GM23248 (cell line): ENCODE data around the gene MAP2K7. TPM values are rescaled to one million over a fixed set of nuclear protein-coding genes. Genes with fewer than 3 reads are reported as not detected.
"Not testable (repeated sequence)": the region's sequence is repeated elsewhere in the genome, so short reads cannot be mapped to it uniquely, and the experiment has no call there.

Source experiments
- DNase-seq: peaks from one replicate; pipeline ENCODE4 v3.0.0-alpha.2; 2015
- H2AFZ ChIP-seq: fragments of 200-600 bp; sonication (generic); 2 replicates; pipeline ENCODE4 v1.6.1; 2016; ENCODE audit warnings: antibody characterized with exemption
- H3F3A ChIP-seq: fragments of 200-600 bp; sonication (generic); 2 replicates; pipeline ENCODE4 v1.6.1; 2016; ENCODE audit warnings: mild to moderate bottlenecking, antibody characterized with exemption, mixed run types; ENCODE audit not compliant: insufficient read depth
- H3K27ac ChIP-seq: fragments of 200-600 bp; sonication (generic); 2 replicates; pipeline ENCODE4 v1.5.1; 2016; ENCODE audit warnings: mild to moderate bottlenecking
- H3K27me3 ChIP-seq: fragments of 200-600 bp; sonication (generic); replicated peaks from 2 replicates; pipeline ENCODE4 v1.6.1; 2016; ENCODE audit warnings: mild to moderate bottlenecking; ENCODE audit not compliant: insufficient read depth
- H3K36me3 ChIP-seq: fragments of 200-600 bp; sonication (generic); 2 replicates; pipeline ENCODE4 v1.6.1; 2016; ENCODE audit warnings: low read depth, mild to moderate bottlenecking
- H3K4me1 ChIP-seq: fragments of 200-600 bp; sonication (generic); 2 replicates; pipeline ENCODE4 v1.6.1; 2016; ENCODE audit warnings: mild to moderate bottlenecking; ENCODE audit not compliant: insufficient read depth
- H3K4me2 ChIP-seq: fragments of 200-600 bp; sonication (generic); one replicate; pipeline ENCODE4 v1.6.1; 2016; ENCODE audit warnings: mild to moderate bottlenecking; ENCODE audit not compliant: unreplicated experiment
- H3K4me3 ChIP-seq: fragments of 200-600 bp; sonication (generic); 2 replicates; pipeline ENCODE4 v1.5.1; 2016; ENCODE audit warnings: mild to moderate bottlenecking
- H3K79me2 ChIP-seq: fragments of 200-600 bp; sonication (generic); 2 replicates; pipeline ENCODE4 v1.6.1; 2016; ENCODE audit warnings: mild to moderate bottlenecking; ENCODE audit not compliant: insufficient read depth
- H3K9ac ChIP-seq: fragments of 200-600 bp; sonication (generic); 2 replicates; pipeline ENCODE4 v1.6.1; 2016; ENCODE audit warnings: mild to moderate bottlenecking
- H3K9me2 ChIP-seq: fragments of 200-600 bp; sonication (generic); 2 replicates; pipeline ENCODE4 v1.6.1; 2016; ENCODE audit warnings: mixed run types, mild to moderate bottlenecking, moderate library complexity; ENCODE audit not compliant: insufficient read depth
- H3K9me3 ChIP-seq: fragments of 200-600 bp; sonication (generic); one replicate; pipeline ENCODE4 v1.6.1; 2017; ENCODE audit warnings: low read depth
- H4K20me1 ChIP-seq: fragments of 200-600 bp; sonication (generic); 2 replicates; pipeline ENCODE4 v1.6.0; 2016; ENCODE audit not compliant: insufficient read depth
- EZH2 ChIP-seq: fragments of 200-600 bp; sonication (generic); IDR thresholded peaks from 2 replicates; pipeline ENCODE4 v1.6.1; 2018; ENCODE audit warnings: antibody characterized with exemption, mild to moderate bottlenecking; ENCODE audit not compliant: insufficient read depth, poor library complexity, severe bottlenecking
- EZH2phosphoT487 ChIP-seq: fragments of 200-600 bp; sonication (generic); IDR thresholded peaks from 2 replicates; pipeline ENCODE4 v1.6.1; 2018; ENCODE audit warnings: antibody characterized with exemption, moderate library complexity, mild to moderate bottlenecking, low read depth; ENCODE audit not compliant: insufficient read depth
- WGBS, 2 experiments: methylation state at CpG; one replicate each; pipeline ENCODE4 v1.1.6; 2015 to 2017; ENCODE audit warnings: low lambda C conversion rate in 2 of 2, low coverage in 1 of 2; ENCODE audit errors: missing lambda C conversion rate in 2 of 2; 5-methylcytosine and 5-hydroxymethylcytosine counted together
- in situ Hi-C: fragments of 300-500 bp; cut with MboI; formaldehyde crosslinking; loops from 2 replicates; pipeline ENCODE4 v1.15.0; 2020
- polyA plus RNA-seq: library from polyadenylated mRNA; unstranded; fragments of >200 nt; fragmentation: Nextera tagmentation; extraction: Ambion mirVana; gene quantifications from 2 replicates; pipeline ENCODE4 v1.2.1, GENCODE V29; 2016
- total RNA-seq: library from RNA; depleted of rRNA; stranded (reverse); fragments of >200 nt; shearing (Covaris generic); gene quantifications from 2 replicates; pipeline ENCODE4 v1.2.3, GENCODE V29; 2014

The MAP2K7 gene
- total and polyA plus RNA-seq, 2 experiments from 2014 or later, result 4.6 to 9.7 TPM

DNA sequence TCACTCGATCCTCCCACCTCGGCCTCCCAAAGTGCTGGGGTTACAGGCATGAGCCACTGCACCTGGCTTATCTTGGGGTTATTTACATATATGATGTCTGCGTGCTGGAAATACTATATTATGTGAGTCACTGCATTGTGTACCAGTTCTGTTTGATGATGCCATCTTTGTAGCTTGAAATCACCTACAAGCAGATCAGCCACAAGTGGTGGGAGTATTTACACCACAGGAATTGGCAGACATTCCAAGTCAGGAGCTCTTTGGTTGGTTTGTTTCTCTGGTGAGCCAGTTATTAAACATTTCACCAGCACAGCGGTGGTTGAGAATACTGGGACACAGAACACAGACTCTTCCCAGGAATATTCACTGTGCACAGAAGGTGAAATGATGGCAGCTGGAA, 44.3 kb downstream of the MAP2K7 start:
- Histone ChIP-seq H4K20me1 (no peaks in the 10 kb centered on the region), H3F3A (no peaks in the 10 kb centered on the region), H3K4me2 (no peak overlapping the region), H3K9me2 (no peaks in the 10 kb centered on the region), H3K27ac (no peak overlapping the region), H3K27me3 (no peaks in the 10 kb centered on the region), H2AFZ (no peak overlapping the region), H3K36me3 (no peaks in the 10 kb centered on the region), H3K4me3 (no peak overlapping the region), H3K9me3 (no peaks in the 10 kb centered on the region), H3K4me1 (0 out of 2 replicates have a peak, but pooled peaks cover 2% of the 10 kb centered on the region), H3K79me2 (peaks cover 4% of the 10 kb centered on the region), H3K9ac (no peak overlapping the region)
- 70 to 74% methylated on average over 4 of the region's 4 CpGs for WGBS, 2 experiments
- in situ Hi-C loops, result no loop called here
- TF ChIP-seq EZH2 (no peak), EZH2phosphoT487 (no peak)
- DNase-seq, result no peak

DNA sequence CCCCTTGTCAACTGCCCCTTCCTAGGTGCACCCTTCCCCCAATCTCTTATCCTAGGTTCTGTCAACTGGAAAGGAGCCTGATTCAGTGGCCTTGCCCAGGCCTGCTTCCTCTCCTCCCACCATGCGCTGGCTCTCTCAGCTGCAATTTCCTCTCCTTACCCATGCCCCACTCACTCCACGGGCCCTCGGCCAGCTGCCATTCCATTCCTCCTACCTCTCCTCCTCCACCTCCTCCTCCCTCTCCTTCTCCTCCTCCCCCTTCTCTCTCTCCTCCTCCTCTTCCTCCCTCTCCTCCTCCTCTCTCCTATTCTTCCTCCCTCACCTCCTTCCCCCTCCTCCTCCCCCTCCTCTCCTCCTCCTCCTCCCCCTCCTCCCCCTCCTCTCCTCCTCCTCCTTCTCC, 49.4 kb downstream of the MAP2K7 start:
- H3K4me2 ChIP-seq, result no peak overlapping the region
- in situ Hi-C loops, result no loop called here
- 0 to 21% methylated on average over 1 to 3 of the region's 3 CpGs for WGBS, 2 experiments
- peak; percentile 44 for DNase-seq
- TF ChIP-seq EZH2 (no peak), EZH2phosphoT487 (no peak)
- H3K9me3 ChIP-seq, result no peaks in the 10 kb centered on the region
- H3K9ac ChIP-seq, result no peak overlapping the region
- H3K27ac ChIP-seq, result no peak overlapping the region
- H3F3A ChIP-seq, result no peaks in the 10 kb centered on the region
- H3K27me3 ChIP-seq, result no peaks in the 10 kb centered on the region
- no peaks in the 10 kb centered on the region for H3K36me3 ChIP-seq
- no peaks in the 10 kb centered on the region for H3K9me2 ChIP-seq
- H3K4me1 ChIP-seq, result 0 out of 2 replicates have a peak, but pooled peaks cover 3% of the 10 kb centered on the region
- H3K79me2 ChIP-seq, result no peaks in the 10 kb centered on the region
- no peak overlapping the region for H3K4me3 ChIP-seq
- no peak overlapping the region for H2AFZ ChIP-seq
- H4K20me1 ChIP-seq, result no peaks in the 10 kb centered on the region

DNA sequence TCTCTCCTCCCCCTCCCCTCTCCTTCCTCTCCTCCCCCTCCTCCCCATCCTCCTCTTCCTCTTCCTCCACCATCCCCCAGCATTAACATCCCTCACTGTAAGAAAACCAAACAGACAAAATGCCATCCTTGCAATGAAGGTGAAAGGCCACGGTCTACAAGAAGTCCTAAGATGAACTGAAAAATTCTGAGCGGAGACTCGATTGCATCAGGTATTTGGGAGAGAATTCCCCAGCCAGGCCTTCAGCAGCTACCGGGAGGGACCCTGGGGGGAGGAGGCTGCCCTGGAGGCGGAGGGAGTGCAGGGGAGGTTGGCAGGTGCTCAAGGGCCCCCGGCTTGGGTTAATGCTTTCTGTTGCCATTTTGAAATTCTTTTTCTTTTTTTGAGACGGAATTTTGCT, 49.9 kb downstream of the MAP2K7 start:
- no peak overlapping the region for H3K9ac ChIP-seq
- no peaks in the 10 kb centered on the region for H3K79me2 ChIP-seq
- H2AFZ ChIP-seq, result no peak overlapping the region
- 76 to 79% methylated on average over 7 of the region's 7 CpGs for WGBS, 2 experiments
- no peak overlapping the region for H3K27ac ChIP-seq
- H3K9me2 ChIP-seq, result no peaks in the 10 kb centered on the region
- TF ChIP-seq EZH2phosphoT487 (no peak), EZH2 (no peak)
- H3F3A ChIP-seq, result no peaks in the 10 kb centered on the region
- H3K4me2 ChIP-seq, result no peak overlapping the region
- H4K20me1 ChIP-seq, result no peaks in the 10 kb centered on the region
- H3K4me3 ChIP-seq, result no peak overlapping the region
- in situ Hi-C loops, result no loop called here
- no peaks in the 10 kb centered on the region for H3K27me3 ChIP-seq
- H3K9me3 ChIP-seq, result no peaks in the 10 kb centered on the region
- H3K36me3 ChIP-seq, result no peaks in the 10 kb centered on the region
- 0 out of 2 replicates have a peak, but pooled peaks cover 3% of the 10 kb centered on the region for H3K4me1 ChIP-seq
- DNase-seq, result no peak

GRCh38 chr19:7955696-7956095, 52.0 kb downstream of the MAP2K7 start:
- Histone ChIP-seq H3K4me3 (no peak overlapping the region), H3K36me3 (0 out of 2 replicates have a peak, but pooled peaks cover 2% of the 10 kb centered on the region), H3K4me1 (0 out of 2 replicates have a peak, but pooled peaks cover 3% of the 10 kb centered on the region), H3K4me2 (no peak overlapping the region), H3K9ac (no peak overlapping the region), H2AFZ (no peak overlapping the region), H3K79me2 (no peaks in the 10 kb centered on the region), H3K9me3 (no peaks in the 10 kb centered on the region), H3K9me2 (no peaks in the 10 kb centered on the region), H3K27me3 (no peaks in the 10 kb centered on the region), H3K27ac (no peak overlapping the region), H4K20me1 (no peaks in the 10 kb centered on the region), H3F3A (no peaks in the 10 kb centered on the region)
- in situ Hi-C loops, result no loop called here
- no peak for TF ChIP-seq EZH2phosphoT487
- no peak for TF ChIP-seq EZH2
- DNase-seq, result no peak
- 84 to 88% methylated on average over 11 of the region's 11 CpGs for WGBS, 2 experiments

GRCh38 chr19:7959211-7959610, 55.5 kb downstream of the MAP2K7 start:
- TF ChIP-seq EZH2phosphoT487 (no peak), EZH2 (no peak)
- no peaks in the 10 kb centered on the region for H3K4me1 ChIP-seq
- H2AFZ ChIP-seq, result no peak overlapping the region
- no peaks in the 10 kb centered on the region for H3K9me2 ChIP-seq
- peaks cover 9% of the 10 kb centered on the region; the same call in 1 of the 2 replicates for H3K36me3 ChIP-seq
- H4K20me1 ChIP-seq, result no peaks in the 10 kb centered on the region
- H3F3A ChIP-seq, result no peaks in the 10 kb centered on the region
- no peaks in the 10 kb centered on the region for H3K27me3 ChIP-seq
- no peak overlapping the region for H3K27ac ChIP-seq
- no peaks in the 10 kb centered on the region for H3K9me3 ChIP-seq
- H3K79me2 ChIP-seq, result no peaks in the 10 kb centered on the region
- H3K4me3 ChIP-seq, result no peak overlapping the region
- in situ Hi-C loops, result no loop called here
- H3K4me2 ChIP-seq, result no peak overlapping the region
- no peak for DNase-seq
- H3K9ac ChIP-seq, result no peak overlapping the region
- 68 to 73% methylated on average over 6 of the region's 6 CpGs for WGBS, 2 experiments

- 88 to 91% methylated on average over 4 of the region's 4 CpGs for WGBS, 2 experiments
- not testable (repeated sequence) for H3K4me2 ChIP-seq, H3K9ac ChIP-seq, H2AFZ ChIP-seq, H3K4me1 ChIP-seq, DNase-seq, H3F3A ChIP-seq, H3K9me2 ChIP-seq, H3K9me3 ChIP-seq, H3K4me3 ChIP-seq, H3K79me2 ChIP-seq, H3K27me3 ChIP-seq, H4K20me1 ChIP-seq, H3K27ac ChIP-seq
- H3K36me3 ChIP-seq, result peaks cover 12% of the 10 kb centered on the region; the same call in 1 of the 2 replicates
- in situ Hi-C loops, result loop anchor here (10.0 kb wide), 1 partner anchor 284 kb away; no protein-coding TSS in a partner anchor
Measured at GRCh38 chr19:7961082-7961481, 57.4 kb downstream of the MAP2K7 start.
